Mucosa of descending colon (tissue), 3 donors: ENCODE data around the gene PROSER2. TPM values are rescaled to one million over a fixed set of nuclear protein-coding genes. Genes with fewer than 3 reads are reported as not detected.

Experiments used
- ATAC-seq: fragments of 200-7000 bp; cut with Tn5 transposase; one replicate; pipeline ENCODE4 v1.9.1; 2020; ENCODE audit warnings: mild to moderate bottlenecking, moderate library complexity
- DNase-seq, 3 donors: peaks; one replicate each; pipeline ENCODE4 v3.0.0-alpha.2; 2020
- H3K36me3 ChIP-seq: fragments of 200-600 bp; one replicate; pipeline ENCODE4 v1.8.0; 2021; ENCODE audit warnings: low read depth, mild to moderate bottlenecking
- H3K4me1 ChIP-seq: fragments of 200-600 bp; one replicate; pipeline ENCODE4 v1.8.0; 2021; ENCODE audit warnings: low read depth, mild to moderate bottlenecking
- H3K4me3 ChIP-seq: fragments of 200-600 bp; one replicate; pipeline ENCODE4 v1.8.0; 2021; ENCODE audit warnings: mild to moderate bottlenecking
- H3K9me3 ChIP-seq: fragments of 200-600 bp; one replicate; pipeline ENCODE4 v1.8.0; 2021; ENCODE audit warnings: mild to moderate bottlenecking
- CTCF ChIP-seq: fragments of 200-600 bp; IDR thresholded peaks from one replicate; pipeline ENCODE4 v1.8.0; 2022; ENCODE audit warnings: antibody characterized with exemption, mild to moderate bottlenecking
- intact Hi-C, 2 donors: fragments of 100-400 bp; cut with DNase I in 1 of 2; cut with micrococcal nuclease in 1 of 2; formaldehyde crosslinking; loops; one replicate each; pipeline versions ENCODE4 v1.11.0 to v1.11.1; 2022; cut with DNase I, micrococcal nuclease
- total RNA-seq, 3 donors: library from RNA; stranded (reverse); fragmentation: NEBNext Ultra II Directional in 2 of 3; extraction: Animal tissue kit (Norgen Biotek cat#: 25700) in 2 of 3; gene quantifications; one replicate each; pipeline versions ENCODE4 v1.2.1 to v1.2.4, GENCODE V29; 2021 to 2023
- donor health status: DM: no; HTN: no; CAD: no; lungs with moderate emphysema.
- donor health status: DM: no; HTN: no; CAD: no.
- donor health status: DM: no; HTN: yes; CAD: no.

Gene PROSER2
- total RNA-seq, 3 donors from 2014 or later: 3.9 to 10.4 (median 6.2) TPM

GRCh38 chr10:11797281-11797680, 25.9 kb upstream of the PROSER2 start:
- no peaks in the 10 kb centered on the region for H3K36me3 ChIP-seq
- no peaks in the 10 kb centered on the region for H3K4me1 ChIP-seq
- DNase-seq (no peak), ATAC-seq (no peak)
- no peaks in the 10 kb centered on the region for H3K9me3 ChIP-seq
- TF ChIP-seq CTCF: no peak
- intact Hi-C loops: no loop called here
- H3K4me3 ChIP-seq: no peak overlapping the region

GRCh38 chr10:11797847-11798633, 25.1 kb upstream of the PROSER2 start:
- ATAC-seq (no peak), DNase-seq (no peak)
- Histone ChIP-seq H3K36me3 (no peaks in the 10 kb centered on the region), H3K9me3 (no peaks in the 10 kb centered on the region), H3K4me1 (no peaks in the 10 kb centered on the region), H3K4me3 (no peak overlapping the region)
- intact Hi-C loops: no loop called here
- TF ChIP-seq CTCF: no peak

- H3K9me3 ChIP-seq: no peaks in the 10 kb centered on the region
- DNase-seq (no peak), ATAC-seq (no peak)
- intact Hi-C loops: no loop called here
- H3K36me3 ChIP-seq: no peaks in the 10 kb centered on the region
- H3K4me1 ChIP-seq: no peaks in the 10 kb centered on the region
- no peak for TF ChIP-seq CTCF
- no peak overlapping the region for H3K4me3 ChIP-seq
Measured at GRCh38 chr10:11798845-11799735, 24.1 kb upstream of the PROSER2 start.

GRCh38 chr10:11799736-11800080, 23.4 kb upstream of the PROSER2 start:
- Histone ChIP-seq H3K4me3 (no peak overlapping the region), H3K36me3 (no peaks in the 10 kb centered on the region), H3K9me3 (no peaks in the 10 kb centered on the region), H3K4me1 (no peaks in the 10 kb centered on the region)
- no peak for DNase-seq
- TF ChIP-seq CTCF: no peak
- intact Hi-C loops: no loop called here
- no peak for ATAC-seq

GRCh38 chr10:11804336-11804735, 18.8 kb upstream of the PROSER2 start:
- Histone ChIP-seq H3K36me3 (no peaks in the 10 kb centered on the region), H3K4me3 (no peak overlapping the region), H3K4me1 (no peaks in the 10 kb centered on the region), H3K9me3 (no peaks in the 10 kb centered on the region)
- ATAC-seq: no peak
- DNase-seq: no peak
- TF ChIP-seq CTCF: no peak
- intact Hi-C loops: no loop called here
